HG03066 (cell line): ENCODE results near the gene ATP9B.
A peak's percentile ranks its signal among the peaks of the same experiment; 100 is the strongest.

ENCODE experiments used
- ATAC-seq: cut with Tn5 transposase; IDR thresholded peaks from one replicate; pipeline ENCODE4 v1.9.1; 2021; ENCODE audit warnings: low read depth; ENCODE audit not compliant: unreplicated experiment

ATP9B gene, protein sequence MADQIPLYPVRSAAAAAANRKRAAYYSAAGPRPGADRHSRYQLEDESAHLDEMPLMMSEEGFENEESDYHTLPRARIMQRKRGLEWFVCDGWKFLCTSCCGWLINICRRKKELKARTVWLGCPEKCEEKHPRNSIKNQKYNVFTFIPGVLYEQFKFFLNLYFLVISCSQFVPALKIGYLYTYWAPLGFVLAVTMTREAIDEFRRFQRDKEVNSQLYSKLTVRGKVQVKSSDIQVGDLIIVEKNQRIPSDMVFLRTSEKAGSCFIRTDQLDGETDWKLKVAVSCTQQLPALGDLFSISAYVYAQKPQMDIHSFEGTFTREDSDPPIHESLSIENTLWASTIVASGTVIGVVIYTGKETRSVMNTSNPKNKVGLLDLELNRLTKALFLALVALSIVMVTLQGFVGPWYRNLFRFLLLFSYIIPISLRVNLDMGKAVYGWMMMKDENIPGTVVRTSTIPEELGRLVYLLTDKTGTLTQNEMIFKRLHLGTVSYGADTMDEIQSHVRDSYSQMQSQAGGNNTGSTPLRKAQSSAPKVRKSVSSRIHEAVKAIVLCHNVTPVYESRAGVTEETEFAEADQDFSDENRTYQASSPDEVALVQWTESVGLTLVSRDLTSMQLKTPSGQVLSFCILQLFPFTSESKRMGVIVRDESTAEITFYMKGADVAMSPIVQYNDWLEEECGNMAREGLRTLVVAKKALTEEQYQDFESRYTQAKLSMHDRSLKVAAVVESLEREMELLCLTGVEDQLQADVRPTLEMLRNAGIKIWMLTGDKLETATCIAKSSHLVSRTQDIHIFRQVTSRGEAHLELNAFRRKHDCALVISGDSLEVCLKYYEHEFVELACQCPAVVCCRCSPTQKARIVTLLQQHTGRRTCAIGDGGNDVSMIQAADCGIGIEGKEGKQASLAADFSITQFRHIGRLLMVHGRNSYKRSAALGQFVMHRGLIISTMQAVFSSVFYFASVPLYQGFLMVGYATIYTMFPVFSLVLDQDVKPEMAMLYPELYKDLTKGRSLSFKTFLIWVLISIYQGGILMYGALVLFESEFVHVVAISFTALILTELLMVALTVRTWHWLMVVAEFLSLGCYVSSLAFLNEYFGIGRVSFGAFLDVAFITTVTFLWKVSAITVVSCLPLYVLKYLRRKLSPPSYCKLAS

DNA sequence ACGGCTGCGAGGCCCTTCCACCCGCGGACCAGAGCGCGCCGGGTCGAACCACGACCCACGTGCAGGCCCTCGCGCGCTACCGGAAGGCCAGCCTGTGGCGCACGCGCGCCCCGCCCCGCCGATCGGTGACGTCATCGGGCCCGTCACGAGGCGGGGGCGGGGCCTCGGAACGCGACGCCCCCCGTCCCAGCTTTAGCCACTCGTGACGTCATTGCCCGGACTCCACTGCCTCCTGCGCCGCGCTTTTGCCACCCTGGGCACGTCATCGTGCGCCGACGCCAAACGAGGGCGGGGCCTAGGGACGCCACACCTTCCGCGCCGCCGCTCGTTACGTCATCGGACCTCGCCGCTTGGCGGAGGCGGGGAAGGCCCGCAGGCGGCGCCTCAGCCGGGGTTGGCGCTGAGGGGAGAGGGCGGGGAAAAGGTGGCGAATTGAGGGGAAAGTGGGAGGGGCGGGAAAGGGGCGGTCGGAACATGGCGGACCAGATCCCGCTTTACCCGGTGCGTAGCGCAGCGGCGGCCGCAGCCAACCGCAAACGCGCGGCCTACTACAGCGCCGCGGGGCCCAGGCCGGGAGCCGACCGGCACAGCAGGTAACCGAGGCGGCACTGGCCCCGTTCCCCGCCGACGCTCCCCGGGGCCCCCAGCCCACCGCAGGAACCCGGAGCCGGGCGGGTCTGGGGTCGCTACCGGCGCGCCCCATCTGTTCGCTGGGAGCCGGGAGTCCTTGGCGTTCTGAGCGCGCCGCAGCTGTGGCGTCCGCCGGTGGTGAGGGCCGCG is at the start of gene ATP9B:
ATP9B (plus strand) TSS at position 458 of the 780 bp plus-strand sequence; CDS start at position 475, 17 bp downstream.
- peak; percentile 85 for ATAC-seq

DNA sequence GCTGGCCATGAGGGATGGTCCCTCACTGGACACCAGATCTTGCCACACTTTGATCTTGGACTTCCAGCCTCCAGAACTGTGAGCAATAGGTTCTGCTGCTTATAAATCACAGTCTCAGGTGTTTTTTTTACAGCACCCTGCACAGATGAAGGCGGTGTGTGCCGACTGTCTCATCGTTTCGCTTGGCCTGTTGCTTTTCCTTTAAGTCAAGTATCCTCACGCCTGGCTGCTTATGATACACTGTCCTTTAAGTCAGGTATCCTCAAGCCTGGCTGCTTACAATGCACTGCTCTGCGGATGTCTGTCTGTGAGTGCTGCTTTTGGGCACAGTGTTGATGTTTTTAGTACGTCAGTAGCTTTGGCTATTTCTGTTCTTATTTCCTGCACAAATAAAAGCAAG is 49.3 kb upstream of the ATP9B start:
- ATAC-seq, result no peak

DNA sequence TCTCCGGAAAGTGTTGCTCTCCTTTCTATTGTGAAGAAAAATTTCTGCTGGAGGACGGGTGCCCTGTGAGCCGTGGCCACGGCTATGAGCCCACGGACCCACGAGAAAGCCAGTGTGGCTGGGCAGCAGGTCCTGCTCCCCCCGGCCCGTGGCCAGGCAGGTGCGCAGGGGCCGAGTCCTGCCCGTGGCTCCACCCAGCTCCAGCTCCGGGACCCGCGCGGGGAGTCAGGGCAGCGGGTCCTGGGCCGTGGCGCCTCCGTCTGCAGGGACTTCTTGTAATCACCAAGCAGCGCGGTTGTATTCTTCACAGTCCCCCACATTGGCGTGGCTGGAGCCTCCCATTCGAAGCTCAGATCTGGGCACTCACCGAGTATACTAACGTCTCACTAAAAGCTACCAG is 46.6 kb upstream of the ATP9B start:
- ATAC-seq, result no peak

DNA sequence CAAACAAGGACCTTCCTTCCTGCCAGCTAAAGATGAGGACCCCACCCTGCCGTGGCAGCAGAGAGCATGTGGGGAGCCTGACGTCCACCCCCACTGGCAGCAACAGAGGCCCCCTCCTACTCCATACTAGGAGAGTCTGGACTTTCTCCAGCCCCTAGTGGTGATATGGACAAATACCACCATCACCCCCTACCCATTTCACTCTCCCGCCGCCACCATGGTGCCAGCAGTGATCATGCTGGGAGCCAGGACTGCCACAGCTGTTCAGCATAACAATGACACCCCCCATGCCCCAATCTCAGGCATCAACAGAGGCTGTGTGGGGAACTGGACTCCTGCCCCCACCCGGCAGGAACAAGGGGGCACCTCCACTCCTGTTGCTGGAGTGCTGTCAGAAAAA is 42.7 kb upstream of the ATP9B start:
- no peak for ATAC-seq

DNA sequence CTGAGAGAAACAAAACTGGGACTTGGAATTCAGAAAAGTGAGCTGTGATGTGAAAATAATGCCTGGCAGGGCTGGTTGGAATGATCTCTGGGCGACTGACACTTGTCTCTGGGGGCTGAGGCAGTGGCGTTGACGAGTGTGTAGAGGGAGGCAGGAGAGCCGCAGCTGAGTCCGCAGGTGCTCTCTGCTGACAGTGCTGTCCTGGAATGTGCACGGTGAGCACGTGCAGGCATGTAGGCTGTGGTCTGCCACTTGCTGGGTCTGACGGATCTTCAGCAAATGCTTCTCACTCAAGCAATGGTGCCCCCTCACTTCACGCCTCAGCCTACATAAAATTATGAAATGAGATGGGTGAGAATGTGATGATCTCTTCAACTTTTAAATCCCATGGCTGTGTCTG is 38.5 kb upstream of the ATP9B start:
- ATAC-seq, result no peak

DNA sequence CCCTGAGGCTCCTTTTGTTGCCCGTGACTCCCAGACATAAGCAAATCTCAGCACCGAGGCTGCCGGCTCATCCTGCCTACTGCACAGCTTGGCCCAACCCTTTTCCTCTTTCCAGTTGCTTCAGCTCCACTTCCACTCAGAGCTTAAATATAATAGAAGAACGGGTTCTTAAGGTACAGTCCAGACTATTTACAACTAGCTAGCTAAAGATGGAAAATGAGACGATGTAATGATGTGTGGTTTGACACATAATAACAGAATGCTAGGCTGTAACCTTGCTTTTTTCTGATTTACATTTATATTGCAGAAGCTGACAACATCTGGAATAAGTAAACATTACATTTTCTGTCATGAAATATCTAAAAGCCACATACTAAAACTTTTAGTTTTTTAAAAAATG is 26.9 kb upstream of the ATP9B start:
- ATAC-seq, result no peak

DNA sequence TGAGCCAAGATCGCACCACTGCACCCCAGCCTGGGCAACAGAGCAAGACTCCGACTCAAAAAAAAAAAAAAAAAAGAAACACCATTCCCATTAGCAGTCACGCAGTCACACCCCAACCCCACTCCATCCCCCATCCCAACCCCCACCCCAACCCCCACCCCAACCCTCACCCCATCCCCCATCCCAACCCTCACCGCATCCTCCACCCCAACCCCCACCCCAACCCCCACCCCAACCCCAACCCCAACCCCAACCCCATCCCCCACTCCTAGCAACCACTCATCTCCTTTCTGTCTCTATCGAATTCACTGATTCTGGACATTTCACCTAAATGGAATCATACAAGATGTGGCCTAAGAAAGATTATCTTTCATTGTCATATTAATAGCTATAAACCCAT is 25.9 kb upstream of the ATP9B start:
- ATAC-seq, result no peak

DNA sequence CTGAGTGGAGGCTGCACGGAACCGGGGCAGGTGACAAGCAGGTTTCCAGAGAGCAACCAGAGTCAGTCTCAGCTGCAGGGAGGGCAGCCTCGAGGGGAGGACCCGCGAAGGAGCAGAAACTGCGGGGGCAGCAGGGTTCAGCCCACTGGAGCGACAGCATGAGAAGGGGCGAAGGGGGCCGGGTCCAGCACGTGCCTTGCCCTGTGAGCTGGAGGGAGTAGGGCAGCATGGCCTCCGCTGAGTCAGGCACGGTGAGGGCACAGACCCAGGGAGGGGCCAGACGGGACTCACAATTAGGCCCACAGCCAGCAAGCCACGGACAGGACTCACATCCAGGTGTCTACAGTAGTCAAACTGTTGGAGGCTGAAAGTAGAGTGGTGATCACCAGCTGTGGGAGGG is 22.7 kb upstream of the ATP9B start:
- no peak for ATAC-seq

DNA sequence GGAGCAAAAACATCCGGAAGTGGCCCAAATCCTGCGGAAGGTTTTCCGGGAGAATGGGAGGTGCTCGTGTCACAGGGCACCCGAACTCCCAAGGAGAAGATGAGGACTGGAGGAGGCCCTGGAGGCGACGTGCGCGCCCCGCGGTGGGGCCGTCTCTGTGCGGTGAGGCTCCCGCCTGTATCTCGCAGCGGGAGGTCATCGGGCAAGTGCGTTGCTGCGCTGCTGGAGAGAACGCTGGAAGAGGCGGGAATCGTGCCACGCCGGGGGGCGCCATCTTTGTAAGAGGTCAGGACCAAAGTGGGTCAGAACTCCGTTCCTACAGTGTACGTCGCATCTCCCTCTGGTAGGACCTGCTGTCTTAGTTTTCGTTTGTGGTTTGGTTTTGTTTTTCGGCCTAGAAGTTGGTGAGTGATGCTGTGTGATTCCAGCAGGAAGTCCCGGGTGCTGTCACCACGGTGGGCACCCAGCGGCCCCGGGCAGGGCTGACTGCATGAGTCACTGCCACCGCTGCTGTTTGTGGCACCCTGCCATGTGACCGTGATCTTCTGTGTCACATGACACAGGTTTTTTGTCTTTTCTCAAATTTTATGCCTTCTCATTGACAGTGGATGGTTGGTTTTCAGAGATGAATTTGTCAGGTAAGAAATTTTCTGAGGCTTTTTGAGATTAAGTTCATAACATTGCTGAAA is 21.5 kb upstream of the ATP9B start:
- no peak for ATAC-seq

DNA sequence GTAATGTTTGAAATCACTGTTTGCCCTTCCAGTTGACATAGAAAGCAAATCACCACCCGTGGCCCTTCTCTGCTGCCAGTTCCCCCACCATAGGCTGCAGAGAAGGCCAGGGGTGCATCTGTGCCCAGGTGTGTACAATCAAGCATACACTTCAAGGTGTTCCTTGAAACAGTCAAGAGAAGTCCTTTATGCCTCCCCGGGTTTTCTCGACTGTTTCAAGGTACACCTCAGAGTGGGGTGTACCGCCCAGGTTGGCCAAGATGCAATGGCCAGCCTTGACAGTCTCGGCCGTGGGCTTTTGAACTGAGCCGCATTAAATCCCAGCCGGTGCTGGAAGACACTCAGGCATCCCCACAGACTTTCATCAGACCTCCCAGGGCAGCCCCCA is 21.0 kb upstream of the ATP9B start:
- no peak for ATAC-seq

DNA sequence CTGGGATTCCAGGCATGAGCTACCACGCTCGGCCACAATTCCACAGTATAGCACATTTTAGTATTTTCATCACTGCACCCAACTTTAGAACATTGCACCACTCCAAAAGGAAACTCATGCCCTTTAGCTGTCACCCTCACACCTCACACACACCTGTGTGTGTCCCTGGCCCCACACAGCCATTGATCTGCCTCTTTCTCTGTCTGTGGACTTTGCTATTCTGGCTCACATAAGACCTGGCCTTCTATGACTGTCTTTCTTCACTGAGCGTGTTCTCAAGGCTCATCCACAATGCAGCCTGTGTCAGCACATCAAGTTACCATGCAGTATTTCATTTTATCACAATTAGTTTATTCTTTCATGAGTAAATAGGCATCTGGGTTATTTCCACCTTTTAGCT is 19.7 kb upstream of the ATP9B start:
- ATAC-seq, result no peak

DNA sequence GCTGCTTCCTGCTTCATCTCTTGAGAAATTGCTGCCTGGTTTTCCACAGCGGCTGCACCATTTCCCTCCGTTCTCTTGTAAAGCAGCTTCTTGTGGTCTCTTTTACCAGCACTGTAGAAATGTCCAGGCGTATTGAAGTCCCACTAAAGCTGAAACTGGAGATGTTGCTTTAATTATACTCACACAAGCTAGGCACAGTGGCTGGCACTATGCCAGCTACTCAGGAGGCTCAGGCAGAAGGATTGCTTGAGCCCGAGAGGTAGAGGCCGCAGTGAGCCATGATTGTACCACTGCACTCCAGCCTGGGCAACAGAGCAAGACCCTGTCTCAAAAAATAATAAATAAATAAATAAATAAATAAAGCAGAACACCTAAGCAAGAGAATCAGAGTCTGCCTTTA is 19.2 kb upstream of the ATP9B start:
- ATAC-seq, result no peak

DNA sequence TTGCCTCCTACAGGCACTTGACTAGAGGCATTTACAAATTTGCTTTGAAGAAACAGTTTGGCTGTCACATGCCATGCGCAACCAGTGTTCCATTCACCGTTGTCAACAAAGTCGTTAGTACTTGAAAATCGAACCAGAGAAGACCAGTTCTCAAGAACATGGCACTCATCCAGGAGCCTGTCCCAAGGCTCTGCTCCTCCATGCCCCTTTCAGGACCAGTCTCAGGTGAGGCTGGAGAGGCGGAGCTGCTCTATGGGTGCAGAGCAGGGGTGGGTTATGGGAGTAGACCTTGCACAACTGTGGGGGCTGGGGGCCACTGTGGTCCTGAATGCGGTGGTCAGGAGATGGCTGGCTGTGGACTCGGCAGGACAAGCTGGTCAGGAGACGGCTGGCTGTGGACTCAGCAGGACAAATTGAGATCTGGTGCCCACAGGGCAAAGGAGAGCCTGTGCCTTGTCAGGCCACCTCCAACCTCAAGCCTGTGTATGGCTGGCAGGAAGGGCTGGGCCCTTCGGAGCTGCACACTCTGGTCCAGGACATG is 12.3 kb upstream of the ATP9B start:
- ATAC-seq, result no peak

DNA sequence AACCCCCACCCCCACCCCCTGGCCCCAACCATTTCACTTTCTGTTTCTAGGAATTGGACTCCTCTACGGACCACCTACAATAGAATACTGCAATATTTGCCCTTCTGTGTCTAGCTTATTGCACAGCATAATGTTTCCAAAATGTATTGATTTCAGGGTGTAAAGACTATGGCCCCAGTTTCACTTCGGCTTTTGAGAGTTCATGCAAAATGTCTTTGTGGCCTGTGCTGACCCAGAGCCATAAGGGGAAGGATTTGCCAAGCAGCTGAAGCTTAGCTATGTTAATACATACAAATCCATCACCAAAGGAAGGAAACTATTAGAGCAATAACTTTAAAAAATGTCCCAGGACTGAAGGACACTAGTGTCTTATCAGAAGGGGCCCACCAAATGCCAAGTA is 11.2 kb upstream of the ATP9B start:
- peak; percentile 69 for ATAC-seq

DNA sequence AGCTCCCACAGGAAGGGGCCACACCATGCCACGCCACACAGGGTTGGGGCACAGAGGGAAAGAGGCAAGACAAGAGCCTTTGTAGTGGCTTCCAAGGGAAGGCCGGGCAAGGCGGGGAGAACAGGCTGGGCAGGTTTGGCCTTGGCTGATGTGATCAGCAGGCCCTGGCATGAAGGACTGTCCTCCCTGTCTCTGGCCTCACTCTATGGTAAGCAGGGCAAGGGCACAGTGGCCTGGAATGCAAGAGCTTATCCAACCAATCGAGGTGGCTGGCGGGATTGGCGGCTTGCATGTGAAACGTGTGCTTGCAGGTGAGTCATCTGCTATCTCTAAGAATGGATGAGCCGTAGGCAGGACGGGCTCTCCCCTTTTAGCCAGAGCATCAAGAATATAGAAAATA is 6.4 kb upstream of the ATP9B start:
- no peak for ATAC-seq

DNA sequence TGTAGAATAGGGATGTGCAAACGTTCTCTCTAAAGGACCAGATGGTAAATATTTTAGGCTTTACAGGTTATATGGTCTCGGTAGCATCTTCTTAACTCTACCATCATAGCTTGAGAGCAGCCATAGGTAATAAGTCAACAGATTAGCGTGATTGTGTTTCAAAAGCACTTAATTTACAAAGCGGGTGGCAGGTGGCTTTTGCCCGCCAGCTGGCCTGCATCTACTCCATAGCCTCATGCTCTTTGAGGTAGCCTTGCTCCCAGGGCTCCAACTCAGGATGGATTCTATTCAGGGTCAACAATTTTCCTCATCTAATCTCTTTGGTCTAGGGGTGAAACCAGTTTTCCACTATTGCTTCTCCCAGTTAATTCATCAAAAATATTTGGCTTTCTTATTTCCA is 5.0 kb upstream of the ATP9B start:
- no peak for ATAC-seq

DNA sequence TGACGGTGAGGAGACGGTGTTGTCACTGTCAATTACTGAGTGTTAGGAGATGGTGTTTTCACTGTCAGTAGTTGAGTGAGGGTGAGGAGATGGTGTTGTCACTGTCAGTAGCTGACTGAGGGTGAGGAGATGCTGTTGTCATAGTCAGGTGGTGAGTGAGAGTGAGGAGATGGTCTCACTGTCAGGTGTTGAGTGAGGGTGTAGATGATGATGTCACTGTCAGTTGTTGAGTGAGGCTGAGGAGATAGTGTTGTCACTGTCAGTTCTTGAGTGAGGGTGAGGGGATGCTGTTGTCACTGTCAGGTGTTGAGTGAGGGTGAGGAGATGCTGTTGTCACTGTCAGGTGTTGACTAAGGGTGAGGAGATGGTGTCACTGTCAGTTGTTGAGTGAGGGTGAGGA is 3.4 kb upstream of the ATP9B start:
- no peak for ATAC-seq

DNA sequence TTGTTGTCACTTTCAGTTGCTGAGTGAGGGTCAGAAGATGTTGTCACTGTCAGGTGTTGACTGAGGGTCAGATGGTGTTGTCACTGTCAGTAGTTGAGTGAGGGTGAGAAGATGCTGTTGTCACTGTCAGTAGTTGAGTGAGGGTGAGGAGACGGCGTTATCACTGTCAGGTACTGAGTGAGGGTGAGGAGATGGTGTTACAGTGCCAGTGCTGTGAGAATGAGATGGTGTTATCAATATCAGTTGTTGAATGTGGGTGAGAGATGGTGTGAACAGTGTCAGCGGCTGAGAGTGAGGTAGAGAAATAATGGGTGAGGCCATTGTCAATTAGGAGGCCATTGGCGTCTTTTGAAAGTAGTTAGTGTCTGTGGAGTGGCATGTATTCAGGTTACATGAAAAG is 1.6 kb upstream of the ATP9B start:
- no peak for ATAC-seq

DNA sequence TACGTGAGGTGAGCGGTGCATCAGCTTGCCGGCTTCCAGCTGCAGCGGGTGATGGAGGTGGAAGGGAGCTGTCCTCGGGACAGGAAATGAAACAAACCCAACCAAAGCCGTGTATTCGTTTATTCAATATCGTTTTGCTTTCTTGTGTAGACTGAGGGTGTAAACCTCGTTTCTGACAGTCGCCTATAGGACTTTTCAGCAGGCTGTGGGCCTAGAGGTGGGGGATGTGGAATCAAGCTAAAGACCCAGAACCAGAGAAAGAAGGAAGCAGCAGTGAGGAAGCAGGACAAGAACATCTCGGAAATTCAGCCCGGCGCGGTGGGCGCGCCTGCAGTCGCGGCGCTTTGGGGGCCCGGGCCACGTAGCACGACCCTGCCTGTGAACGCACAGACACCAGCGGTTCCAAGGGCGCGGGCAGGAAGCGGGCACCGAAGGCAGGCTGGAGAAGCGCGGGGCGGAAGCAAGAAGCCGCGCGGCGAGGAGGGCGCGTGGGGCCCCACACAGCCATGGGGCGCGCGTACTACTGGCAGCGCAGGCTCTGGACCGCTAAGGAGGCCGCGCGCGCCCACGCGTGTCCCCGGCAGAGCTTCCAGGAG is 755 bp upstream of the ATP9B start:
- peak; percentile 13 for ATAC-seq
